GM18861 (cell line): ENCODE results near the gene LCP1.
"Not testable (repeated sequence)": the region's sequence is repeated elsewhere in the genome, so short reads cannot be mapped to it uniquely, and the experiment has no call there.

Experiments used
- ATAC-seq: cut with Tn5 transposase; IDR thresholded peaks from one replicate; pipeline ENCODE4 v1.9.1; 2021; ENCODE audit not compliant: unreplicated experiment

Gene LCP1, protein sequence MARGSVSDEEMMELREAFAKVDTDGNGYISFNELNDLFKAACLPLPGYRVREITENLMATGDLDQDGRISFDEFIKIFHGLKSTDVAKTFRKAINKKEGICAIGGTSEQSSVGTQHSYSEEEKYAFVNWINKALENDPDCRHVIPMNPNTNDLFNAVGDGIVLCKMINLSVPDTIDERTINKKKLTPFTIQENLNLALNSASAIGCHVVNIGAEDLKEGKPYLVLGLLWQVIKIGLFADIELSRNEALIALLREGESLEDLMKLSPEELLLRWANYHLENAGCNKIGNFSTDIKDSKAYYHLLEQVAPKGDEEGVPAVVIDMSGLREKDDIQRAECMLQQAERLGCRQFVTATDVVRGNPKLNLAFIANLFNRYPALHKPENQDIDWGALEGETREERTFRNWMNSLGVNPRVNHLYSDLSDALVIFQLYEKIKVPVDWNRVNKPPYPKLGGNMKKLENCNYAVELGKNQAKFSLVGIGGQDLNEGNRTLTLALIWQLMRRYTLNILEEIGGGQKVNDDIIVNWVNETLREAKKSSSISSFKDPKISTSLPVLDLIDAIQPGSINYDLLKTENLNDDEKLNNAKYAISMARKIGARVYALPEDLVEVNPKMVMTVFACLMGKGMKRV

DNA sequence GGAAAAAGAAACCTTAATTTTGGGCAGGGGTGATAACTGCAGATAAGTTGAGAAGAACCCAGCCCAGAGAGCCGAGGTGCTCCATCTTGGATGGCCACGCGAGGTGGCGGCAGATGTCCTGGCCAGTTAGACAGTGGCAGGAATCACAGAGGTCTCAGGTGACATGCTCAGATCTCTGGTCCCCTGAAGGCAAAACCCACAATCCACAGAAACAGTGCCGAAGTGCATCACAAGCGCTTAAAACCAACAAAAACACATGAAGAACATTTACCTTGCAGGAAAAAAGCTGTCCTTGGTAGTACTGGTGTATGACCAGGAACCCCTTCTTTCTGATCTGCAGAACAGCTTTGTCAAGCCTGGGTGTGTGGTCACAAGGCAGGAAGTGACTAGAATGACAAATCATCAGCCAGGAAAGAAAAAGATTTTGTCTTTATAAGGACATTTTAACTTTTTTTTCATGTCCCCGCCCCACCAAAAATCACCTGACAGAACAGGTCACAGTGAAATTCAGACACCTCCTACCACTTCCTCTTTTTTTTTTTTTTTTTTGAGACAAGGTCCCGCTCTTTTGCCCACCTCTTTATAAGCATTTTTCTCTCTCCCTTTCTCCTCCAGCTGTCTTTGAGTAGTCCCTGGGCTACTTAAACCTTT lies at the start of gene LCP1:
Gene LCP1 (minus strand): TSS at position 338 of the 651 bp plus-strand sequence. CDS start 22,515 bp downstream, outside the sequence.
- peak; percentile 68 for ATAC-seq

DNA sequence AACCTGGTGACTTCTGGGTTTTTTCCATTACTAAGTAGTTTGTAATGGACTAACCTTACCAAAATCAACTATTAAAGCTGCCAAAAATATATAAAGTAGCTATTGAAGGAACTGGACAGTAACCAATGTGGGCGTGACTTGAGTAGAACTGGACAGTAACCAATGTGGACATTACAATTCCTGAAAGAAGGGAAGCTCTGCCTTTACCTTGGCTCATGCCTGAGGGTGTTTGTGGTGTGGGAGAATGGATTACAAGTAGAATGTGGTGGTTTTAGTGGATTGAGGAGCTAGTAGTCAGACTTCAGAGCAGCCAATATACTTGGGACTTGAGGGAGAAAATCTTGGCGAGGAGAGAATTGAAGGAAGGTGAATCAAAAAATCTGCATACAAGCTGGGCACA lies 47.3 kb upstream of the LCP1 start:
- ATAC-seq, result no peak

DNA sequence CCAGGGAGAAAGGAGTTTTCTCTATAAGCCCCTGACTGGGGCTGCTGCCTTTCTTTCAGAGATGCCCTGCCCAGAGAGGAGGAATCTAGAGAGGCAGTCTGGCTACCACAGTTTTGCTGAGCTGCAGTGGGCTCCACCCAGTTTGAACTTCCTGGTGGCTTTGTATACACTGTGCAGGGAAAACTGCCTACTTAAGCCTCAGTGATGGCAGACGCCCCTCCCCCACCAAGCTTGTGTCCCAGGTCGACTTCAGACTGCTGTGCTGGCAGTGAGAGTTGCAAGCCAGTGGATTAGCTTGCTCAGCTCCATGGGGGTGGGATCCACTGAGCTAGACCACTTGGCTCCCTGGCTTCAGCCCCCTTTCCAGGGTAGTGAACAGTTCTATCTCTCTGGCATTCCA lies 38.3 kb upstream of the LCP1 start:
- ATAC-seq, result not testable (repeated sequence)

DNA sequence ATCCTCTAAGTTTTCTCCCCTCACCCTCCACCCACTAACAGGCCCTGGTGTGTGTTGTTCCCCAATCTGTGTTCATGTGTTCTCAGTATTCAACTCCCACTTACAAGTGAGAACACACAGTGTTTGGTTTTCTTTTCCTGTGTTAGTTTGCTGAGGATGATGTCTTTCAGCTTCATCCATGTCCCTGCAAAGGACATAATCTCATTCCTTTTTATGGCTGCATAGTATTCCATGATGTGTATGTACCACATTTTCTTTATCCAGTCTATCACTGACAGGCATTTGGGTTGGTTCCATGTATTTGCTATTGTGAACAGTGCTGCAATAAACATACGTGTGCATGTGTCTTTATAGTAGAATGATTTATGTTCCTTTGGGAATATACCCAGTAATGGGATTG lies 32.8 kb upstream of the LCP1 start:
- ATAC-seq, result not testable (repeated sequence)

DNA sequence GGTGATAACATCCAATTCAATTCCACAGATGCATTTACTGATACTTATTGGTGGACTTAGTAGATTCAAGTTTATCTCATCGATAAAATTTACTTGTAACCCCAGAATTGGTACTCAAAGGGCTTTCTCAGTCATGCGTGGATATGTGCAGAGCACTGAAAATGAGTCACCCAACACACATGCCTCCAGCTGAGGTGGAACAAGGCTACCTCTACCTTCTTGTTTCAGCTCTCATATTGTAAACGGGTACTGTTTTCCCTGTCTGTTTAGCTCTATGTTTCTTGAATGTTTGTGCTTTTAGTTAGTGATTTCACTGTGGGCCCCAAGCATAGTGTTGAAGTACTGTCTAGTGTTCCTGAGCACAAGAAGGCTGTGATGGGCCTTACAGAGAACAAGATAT lies 31.3 kb upstream of the LCP1 start:
- no peak for ATAC-seq

DNA sequence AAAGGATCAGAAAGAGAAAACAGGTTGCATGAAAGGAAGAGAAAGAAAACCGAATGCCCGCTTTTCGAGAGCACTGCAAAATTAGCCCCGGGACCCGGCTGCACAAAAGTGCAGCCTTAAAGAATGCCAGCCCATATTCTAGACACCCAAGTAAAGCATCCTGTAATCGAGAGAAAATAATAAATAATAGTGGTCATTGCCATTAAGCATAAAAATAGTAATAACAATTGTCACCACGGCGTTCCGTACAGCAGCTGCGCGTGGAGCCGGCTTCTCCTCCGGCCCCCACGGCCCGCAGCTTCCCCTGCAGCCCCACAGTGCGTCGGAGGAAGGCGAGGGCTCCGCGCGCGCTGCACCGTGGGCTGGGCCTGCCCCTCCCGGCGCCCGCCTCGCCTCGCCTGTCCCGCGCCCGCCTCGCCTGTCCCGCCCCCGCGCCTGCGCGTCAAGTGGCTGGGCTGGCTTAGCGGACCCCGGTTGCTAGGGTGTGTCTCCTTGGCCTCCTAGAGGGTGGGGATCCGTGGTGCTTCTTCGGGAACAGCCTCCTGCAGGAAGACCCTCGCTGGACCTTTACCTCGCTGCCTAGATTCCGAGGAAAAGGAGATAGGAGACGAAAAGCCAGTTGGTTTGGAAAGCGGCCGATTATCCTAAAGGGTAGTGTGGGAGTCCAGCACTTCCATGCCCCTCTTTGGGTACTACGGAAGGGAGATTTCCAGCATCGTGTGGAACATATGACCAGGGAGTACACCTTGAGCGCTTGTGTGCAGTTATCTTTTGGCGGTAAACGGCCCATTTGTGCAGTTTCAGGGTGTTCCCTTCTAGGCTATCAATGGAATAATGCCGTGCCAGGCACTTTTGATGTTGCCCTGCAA lies 29.7 kb upstream of the LCP1 start, which contains the start of gene LRRC63:
Gene LRRC63 (plus strand): TSS at position 446 of the 869 bp plus-strand sequence. CDS start 1,107 bp downstream, outside the sequence.
- peak; percentile 83 for ATAC-seq

DNA sequence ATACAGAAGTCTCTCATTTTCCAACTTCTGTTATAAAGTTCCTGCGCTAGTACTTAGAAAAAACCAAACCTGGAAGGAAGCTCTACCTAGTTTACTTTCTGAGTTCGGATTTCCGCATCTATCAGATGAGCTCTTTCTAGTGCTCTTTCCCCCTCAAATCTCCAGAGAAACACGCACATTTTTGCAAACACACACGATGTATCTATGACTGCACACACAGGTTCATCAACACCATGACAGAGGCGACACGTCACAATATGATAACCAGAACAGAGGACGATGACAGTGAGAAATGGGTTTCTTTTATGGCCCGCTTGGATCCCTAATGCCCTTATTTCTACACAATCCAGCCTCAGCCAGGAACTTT lies 29.1 kb upstream of the LCP1 start:
- no peak for ATAC-seq

DNA sequence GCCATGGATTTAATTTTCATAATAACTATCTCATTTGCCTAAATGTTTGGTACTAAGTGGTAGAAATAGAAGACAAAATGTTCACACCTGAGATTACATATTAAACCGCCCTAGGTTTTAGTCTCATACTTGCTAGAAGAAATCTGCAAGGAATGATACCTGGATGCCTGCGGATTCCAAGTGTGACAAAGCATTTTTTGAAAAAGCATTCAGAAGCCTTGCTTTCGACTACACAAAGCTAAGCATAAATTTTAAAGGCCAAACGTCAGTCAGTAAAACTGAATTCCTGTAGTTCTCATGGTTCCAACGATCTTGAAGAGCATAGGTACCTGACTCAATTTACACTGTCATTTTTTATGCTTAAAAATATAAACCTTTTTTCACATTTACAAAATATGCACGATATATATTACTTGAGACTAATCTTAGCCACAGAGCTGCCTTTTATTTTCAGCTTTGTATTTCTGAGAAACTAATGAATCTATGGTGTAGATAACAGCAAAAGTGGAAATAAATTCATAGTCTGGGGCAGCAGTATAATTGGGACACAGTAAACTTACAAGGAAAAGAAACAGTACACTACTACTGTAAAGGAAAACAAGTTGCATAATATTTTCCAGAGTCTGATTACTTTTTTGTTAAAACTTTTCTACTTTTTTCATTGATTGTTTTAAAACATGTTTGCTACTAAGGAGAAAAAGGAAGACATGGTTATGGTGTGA lies 28.5 kb upstream of the LCP1 start:
- ATAC-seq, result no peak

DNA sequence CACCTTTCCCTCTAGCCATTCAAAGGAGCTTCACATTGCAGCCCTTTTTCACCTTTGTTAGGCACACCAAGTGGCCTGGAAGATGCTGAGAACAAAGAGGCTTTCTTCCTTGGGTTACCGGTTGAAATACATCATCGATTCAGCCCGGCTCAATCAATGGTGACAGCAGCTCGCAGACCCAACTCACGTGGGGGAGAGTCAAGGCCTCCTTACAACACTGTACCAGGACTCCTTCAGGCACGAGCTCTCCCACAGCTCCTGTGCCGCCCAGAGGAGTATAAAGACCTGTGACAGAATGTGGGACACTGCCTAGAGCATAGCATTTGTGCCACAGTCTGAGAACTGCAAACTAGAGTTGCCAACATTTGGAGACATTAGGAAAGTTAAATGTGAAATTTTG lies 25.9 kb upstream of the LCP1 start:
- no peak for ATAC-seq

DNA sequence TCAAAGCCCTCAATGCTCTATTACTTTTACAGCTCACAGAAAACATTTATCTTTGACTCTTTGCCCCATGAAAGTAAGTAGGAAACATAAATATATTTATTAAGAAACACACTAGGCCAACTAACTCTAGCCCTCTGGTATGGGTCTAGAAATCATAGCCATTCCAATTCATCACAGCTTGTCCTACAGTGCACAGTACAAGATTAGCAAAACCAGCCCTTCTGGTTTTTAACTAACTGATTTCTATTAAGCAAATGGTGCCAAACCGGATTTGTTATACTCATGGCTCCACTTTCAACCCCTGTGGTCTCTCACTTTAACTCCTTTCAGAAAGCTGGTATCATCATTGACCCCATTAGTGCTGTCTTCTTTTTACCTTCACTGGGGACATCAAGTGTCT lies 24.2 kb upstream of the LCP1 start:
- ATAC-seq, result no peak

DNA sequence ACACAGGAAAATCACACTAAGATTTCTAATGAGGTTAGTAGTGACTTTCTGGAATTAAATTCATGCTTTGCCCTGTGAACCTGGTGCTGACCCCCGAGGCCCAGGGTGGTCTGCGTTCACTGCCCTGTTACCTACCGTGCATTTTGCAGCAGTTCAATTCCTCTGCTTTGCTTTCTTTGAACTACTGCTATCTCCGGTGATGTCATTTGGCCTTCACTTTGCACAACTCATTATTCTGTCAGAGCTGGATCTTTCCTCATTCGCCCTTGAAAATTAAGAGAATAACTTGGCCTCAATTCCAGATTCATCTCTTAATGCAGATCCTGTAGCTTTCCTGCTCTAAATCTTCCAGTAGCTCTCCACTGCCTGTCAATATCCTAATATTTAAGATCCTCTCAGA lies 21.0 kb upstream of the LCP1 start:
- ATAC-seq, result no peak

DNA sequence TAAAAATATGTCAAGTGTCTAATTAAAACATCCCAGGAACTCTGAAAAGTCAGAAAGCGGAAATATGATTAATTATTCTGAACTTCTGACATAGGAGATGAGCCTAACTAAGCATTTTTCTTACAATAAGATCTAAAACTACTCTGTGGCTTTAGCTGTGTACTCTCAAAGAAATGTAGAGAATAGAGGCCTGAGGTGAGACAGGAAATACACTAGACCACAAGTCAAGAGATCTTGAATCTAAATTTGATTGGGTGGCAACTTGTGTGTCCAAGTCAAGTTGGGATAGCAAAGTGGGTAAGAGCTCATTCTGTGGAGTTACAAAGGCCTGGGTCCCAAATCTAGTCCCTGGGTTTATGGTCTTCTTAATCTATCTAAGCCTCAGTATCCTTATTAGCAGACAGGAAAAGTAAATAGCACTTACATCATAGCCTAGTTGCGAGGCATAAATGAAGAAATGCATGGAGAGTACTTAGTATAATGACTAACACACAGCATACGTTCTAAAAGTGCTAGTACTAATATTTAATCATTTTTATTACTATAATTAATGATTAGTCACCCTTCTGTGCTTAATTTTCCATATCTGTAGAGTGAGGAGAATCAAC lies 20.3 kb upstream of the LCP1 start:
- no peak for ATAC-seq

DNA sequence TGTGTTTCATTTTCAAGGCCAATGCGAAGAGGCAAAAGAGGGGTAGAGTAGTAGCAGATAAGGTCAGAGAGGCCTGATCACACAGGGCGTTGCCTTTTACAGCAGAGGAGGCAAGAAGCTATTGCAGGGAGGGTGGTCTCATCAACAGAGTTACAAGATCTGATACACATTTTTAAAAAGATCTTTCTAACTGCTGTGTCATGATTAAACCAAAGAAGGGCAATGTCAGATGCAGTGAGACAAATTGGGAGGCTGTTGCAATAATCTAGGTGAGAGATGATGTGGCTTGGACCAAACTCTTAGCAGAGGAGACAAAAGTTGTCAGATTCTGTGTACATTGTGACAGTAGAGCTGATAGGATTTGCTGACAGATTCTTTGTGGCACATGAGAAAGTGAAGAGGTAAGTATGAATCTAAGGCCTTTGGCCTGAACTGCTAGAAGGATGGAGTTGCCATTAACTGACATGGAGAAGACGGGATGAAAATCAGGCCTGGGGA lies 16.8 kb upstream of the LCP1 start:
- no peak for ATAC-seq

DNA sequence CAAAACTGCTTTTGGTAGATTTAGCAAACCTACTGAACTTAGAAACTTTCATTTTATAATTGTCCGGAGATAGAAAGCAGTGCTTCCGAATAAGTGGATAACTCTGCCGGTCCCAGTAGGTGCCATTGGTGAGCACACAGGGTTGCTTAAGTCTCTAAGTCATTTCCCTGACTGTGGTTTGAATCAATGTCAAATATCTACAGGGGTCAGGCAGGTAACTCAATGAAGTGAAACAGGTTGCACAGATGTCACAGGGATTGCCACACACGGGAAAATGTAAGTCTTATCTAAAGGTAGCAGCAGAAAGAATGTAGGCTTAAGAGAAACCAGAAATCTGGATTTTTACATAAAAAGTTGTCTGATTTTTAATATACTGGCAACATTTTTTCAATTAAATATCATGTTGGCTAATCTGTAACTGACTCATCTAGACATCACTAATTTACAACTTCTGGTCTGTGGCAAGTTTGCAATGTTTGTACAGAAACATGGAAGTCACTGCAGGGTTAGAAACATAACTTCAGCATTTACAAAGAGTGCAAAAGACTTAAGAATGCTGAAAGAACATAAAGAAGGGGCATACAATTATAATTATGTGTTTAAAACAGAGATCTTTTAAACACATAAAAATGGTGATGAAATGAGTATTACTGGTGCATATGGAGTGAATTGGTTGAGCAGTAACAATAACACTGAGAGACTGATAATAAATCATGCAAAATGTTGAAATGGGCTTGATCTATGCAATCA lies 15.5 kb upstream of the LCP1 start:
- ATAC-seq, result no peak

DNA sequence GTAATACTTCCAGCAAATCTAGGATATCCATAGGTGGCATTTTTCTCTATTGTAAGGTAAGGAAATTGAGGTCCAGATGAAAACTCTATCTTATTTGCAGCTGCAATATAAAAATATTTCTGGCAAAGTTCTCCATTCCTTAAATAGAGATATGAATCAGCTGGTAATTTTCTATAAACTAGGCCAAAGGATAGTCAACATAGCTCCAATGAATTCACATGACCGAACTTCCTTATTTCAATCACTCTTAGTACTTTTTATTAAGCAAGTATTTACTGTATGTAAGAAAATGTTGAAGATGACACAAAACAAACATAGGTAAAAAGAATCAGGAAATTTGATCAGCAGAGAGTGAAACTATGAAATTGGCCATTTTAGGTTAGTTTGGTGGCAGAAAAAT lies 13.0 kb upstream of the LCP1 start:
- no peak for ATAC-seq

DNA sequence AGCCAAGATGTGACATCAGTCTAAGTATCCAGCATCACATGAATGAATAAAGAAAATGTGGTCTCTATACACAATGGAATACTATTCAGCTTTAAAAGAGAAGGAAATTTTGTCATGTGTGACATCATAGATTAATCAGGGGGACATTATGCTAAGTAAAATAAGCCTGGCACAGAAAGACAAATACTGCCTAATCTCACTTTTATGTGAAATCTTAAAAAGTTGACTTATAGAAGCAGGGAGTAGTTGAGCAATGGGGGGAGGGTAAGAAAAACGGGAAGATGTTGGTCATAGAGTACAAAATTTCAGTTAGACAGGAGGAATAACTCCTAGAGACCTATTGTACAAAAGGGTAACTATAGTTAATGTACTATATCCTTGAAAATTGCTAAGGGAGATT lies 10.4 kb upstream of the LCP1 start:
- ATAC-seq, result no peak

DNA sequence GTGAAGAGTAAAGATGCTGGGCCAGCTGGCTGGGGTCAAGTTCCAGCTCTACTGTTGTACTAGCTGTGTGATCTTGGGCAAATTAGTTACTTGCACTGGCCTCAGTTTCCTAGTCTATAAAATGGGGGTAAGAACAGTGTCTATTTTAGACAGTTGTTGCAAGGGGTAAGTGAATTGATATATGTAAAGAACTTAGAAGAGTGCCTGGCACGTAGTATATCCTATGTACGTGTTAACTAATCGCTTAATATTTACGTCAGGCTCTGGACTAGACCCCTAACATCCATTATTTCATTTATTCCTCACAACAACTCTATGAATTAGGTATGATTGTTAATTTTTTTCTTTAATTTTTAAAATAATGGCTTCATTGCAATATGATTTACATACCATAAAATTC lies 3.7 kb upstream of the LCP1 start:
- ATAC-seq, result no peak

DNA sequence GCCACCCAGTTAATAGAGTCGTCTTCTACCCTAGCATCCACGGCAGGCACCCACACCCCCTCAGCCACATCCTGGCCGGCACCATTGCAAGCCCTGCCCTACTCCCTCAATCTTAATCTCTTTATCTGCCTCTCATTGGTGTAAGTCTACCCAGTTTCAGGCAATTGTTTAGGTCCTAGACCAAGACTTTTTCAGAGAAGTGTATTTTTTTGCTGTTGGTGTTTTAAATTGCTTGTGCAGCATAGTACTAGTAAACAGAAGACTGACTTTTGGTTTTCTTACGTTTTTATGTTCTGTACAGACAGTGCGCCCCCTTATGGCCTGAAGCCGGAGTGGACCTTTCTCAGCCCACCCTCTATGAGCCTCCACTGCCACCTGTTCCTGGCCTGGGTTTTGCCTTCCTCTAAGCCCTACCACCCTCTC lies 2.3 kb upstream of the LCP1 start:
- no peak for ATAC-seq
